H1 (cell line): ENCODE results near the gene CETN1.

Experiments
- CTCF ChIP-seq, 3 experiments: IDR thresholded peaks; 1 replicate in 2 of 3; 2 replicates in 1 of 3; pipeline versions ENCODE4 v1.5.1 to v1.6.1; 2011; ENCODE audit warnings: low read length in 3 of 3, mild to moderate bottlenecking in 3 of 3, inconsistent platforms in 2 of 3, low read depth in 1 of 3, moderate library complexity in 1 of 3; ENCODE audit not compliant: insufficient read depth in 1 of 3; ENCODE audit errors: control extremely low read depth in 1 of 3
- E2F6 ChIP-seq: IDR thresholded peaks from 2 replicates; pipeline ENCODE4 v1.6.1; 2012; ENCODE audit warnings: inconsistent platforms
- FOSL1 ChIP-seq: IDR thresholded peaks from 2 replicates; pipeline ENCODE4 v1.6.1; 2011; ENCODE audit warnings: mild to moderate bottlenecking, low read depth, low read length, moderate library complexity; ENCODE audit not compliant: insufficient read depth
- POLR2AphosphoS5 ChIP-seq: IDR thresholded peaks from 2 replicates; pipeline ENCODE4 v1.6.1; 2011; ENCODE audit warnings: low read depth, low read length
- SRF ChIP-seq: IDR thresholded peaks from 2 replicates; pipeline ENCODE4 v1.6.1; 2011; ENCODE audit warnings: mild to moderate bottlenecking, low read depth, low read length, moderate library complexity
- TBP ChIP-seq: IDR thresholded peaks from 2 replicates; pipeline ENCODE4 v1.6.1; 2011; ENCODE audit warnings: low read depth, low read length, improper control_type of control experiment
- TCF12 ChIP-seq: IDR thresholded peaks from 2 replicates; pipeline ENCODE4 v1.6.1; 2011; ENCODE audit warnings: low read depth, mild to moderate bottlenecking, low read length

GRCh38 chr18:568731-569130 lies 11.4 kb upstream of the CETN1 start:
- TF ChIP-seq E2F6 (no peak), CTCF (IDR thresholded peaks at IDR 0.05; ENCODE audit: control extremely low read depth in 1 of 3, insufficient read depth in 1 of 3, low read depth in 1 of 3, low read length in 3 of 3) (no peak), TBP (no peak), POLR2AphosphoS5 (no peak), TCF12 (no peak), SRF (no peak), FOSL1 (no peak)
